PC-9 (cell line): ENCODE results near the gene KRT8.

Experiments used
- EZH2 ChIP-seq: fragments of 200-600 bp; sonication (generic); IDR thresholded peaks from 2 replicates; pipeline ENCODE4 v1.8.0; 2017; ENCODE audit warnings: antibody characterized with exemption, low read depth
- TF ChIP-seq, protein P1 (sequence below): fragments of 200-600 bp; sonication (generic); conservative IDR thresholded peaks from 2 replicates; pipeline ENCODE4 v1.6.1; 2017; ENCODE audit warnings: mixed run types, antibody characterized with exemption, mild to moderate bottlenecking, moderate library complexity

DNA sequence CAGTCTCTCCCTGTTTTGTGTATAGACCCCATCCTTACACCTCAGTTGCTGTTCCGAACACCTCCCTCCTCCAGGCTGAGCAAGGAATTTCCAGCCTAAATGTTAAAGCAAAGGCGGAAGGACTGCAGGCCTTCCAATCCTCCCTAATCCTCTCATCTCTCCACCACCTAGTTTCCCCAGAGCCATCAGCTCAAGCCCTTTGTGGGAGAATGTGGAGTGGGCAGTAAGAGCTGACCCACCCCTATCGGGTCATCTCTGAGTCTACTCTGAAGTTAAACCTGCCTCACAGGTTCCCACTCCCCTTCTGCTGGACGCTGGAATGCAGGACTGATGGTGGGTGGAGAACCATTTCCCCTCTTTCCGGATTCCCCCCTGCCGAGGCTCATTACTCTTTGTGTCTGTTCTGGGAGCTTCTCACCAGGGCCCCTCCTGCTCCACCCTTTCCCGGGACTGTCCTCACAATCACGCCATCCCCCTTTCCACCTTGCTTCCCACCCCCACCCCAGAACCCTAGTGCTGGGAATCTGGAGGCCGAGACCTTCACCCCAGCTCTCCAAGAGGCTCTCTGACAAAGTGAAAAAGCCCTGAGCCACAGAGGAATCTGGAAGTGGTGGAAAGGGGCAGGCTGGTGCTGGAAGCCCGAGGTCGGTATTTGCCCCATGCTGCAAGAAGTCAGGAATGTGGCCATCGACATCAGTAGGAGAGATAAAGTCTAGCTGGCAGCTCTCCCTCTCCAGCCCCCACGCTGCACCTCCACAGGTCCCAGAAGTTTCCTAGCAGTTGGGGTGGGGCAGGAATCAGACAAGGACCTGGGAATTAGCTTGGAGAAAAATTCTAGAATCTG is 40.7 kb upstream of the KRT8 start:
- TF ChIP-seq, protein P1, sequence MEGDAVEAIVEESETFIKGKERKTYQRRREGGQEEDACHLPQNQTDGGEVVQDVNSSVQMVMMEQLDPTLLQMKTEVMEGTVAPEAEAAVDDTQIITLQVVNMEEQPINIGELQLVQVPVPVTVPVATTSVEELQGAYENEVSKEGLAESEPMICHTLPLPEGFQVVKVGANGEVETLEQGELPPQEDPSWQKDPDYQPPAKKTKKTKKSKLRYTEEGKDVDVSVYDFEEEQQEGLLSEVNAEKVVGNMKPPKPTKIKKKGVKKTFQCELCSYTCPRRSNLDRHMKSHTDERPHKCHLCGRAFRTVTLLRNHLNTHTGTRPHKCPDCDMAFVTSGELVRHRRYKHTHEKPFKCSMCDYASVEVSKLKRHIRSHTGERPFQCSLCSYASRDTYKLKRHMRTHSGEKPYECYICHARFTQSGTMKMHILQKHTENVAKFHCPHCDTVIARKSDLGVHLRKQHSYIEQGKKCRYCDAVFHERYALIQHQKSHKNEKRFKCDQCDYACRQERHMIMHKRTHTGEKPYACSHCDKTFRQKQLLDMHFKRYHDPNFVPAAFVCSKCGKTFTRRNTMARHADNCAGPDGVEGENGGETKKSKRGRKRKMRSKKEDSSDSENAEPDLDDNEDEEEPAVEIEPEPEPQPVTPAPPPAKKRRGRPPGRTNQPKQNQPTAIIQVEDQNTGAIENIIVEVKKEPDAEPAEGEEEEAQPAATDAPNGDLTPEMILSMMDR, result no peak
- no peak for TF ChIP-seq EZH2
